Endodermal cell (in vitro differentiated cells): ENCODE results near the gene PHF12. TPM values are rescaled to one million over a fixed set of nuclear protein-coding genes. Genes with fewer than 3 reads are reported as not detected.

Experiments used
- DNase-seq: peaks from one replicate; pipeline ENCODE4 v3.0.0-alpha.2; 2017
- H3K27ac ChIP-seq: 2 replicates; pipeline ENCODE4 v1.5.1; 2013; ENCODE audit warnings: mild to moderate bottlenecking, low read depth, low read length, moderate library complexity
- H3K27me3 ChIP-seq: 2 replicates; pipeline ENCODE4 v1.6.1; 2013; ENCODE audit warnings: mild to moderate bottlenecking, low read length, moderate library complexity; ENCODE audit not compliant: insufficient read depth, control insufficient read depth, poor library complexity, severe bottlenecking
- H3K36me3 ChIP-seq: 2 replicates; pipeline ENCODE4 v1.7.0; 2013; ENCODE audit warnings: mild to moderate bottlenecking, low read length, moderate library complexity; ENCODE audit not compliant: control insufficient read depth, insufficient read depth
- H3K4me1 ChIP-seq: one replicate; pipeline ENCODE4 v1.7.0; 2013; ENCODE audit warnings: low read length; ENCODE audit not compliant: control insufficient read depth, insufficient read depth
- H3K4me3 ChIP-seq: 2 replicates; pipeline ENCODE4 v1.5.1; 2013; ENCODE audit warnings: mild to moderate bottlenecking, low read length, moderate library complexity
- H3K9ac ChIP-seq: 2 replicates; pipeline ENCODE4 v1.6.1; 2013; ENCODE audit warnings: mild to moderate bottlenecking, low read length, moderate library complexity; ENCODE audit not compliant: poor library complexity, severe bottlenecking; ENCODE audit errors: extremely low read depth
- H3K9me3 ChIP-seq: 2 replicates; pipeline ENCODE4 v1.6.1; 2013; ENCODE audit warnings: mild to moderate bottlenecking, low read length, moderate library complexity; ENCODE audit not compliant: control insufficient read depth
- H3K27ac Mint-ChIP-seq: 2 replicates; pipeline ENCODE4 v1.8.0; 2020; ENCODE audit warnings: mixed read lengths
- H3K27me3 Mint-ChIP-seq: 2 replicates; pipeline ENCODE4 v1.8.0; 2021; ENCODE audit warnings: mild to moderate bottlenecking, mixed read lengths; ENCODE audit not compliant: insufficient read depth
- H3K36me3 Mint-ChIP-seq: 2 replicates; pipeline ENCODE4 v1.8.0; 2020; ENCODE audit warnings: low read depth, mixed read lengths
- H3K4me1 Mint-ChIP-seq: 2 replicates; pipeline ENCODE4 v1.8.0; 2020; ENCODE audit warnings: mixed read lengths
- H3K4me3 Mint-ChIP-seq: 2 replicates; pipeline ENCODE4 v1.8.0; 2020; ENCODE audit warnings: mild to moderate bottlenecking, moderate library complexity, mixed read lengths
- H3K9me3 Mint-ChIP-seq: 2 replicates; pipeline ENCODE4 v1.8.0; 2020; ENCODE audit warnings: mild to moderate bottlenecking, mixed read lengths
- WGBS, 2 experiments: methylation state at CpG; one replicate each; pipeline versions ENCODE4 v1.1.5 to v1.1.7; 2013; ENCODE audit warnings: missing lambda C conversion rate in 2 of 2, mixed read lengths in 1 of 2; ENCODE audit not compliant: insufficient coverage in 1 of 2, insufficient read length in 1 of 2; 5-methylcytosine and 5-hydroxymethylcytosine counted together
- total RNA-seq, 2 donors: library from RNA; stranded (reverse); fragmentation: NEBNext Ultra II Directional in 1 of 2; extraction: Animal tissue kit (Norgen Biotek cat#: 25700) in 1 of 2; gene quantifications; 2 replicates in 1 of 2; 3 replicates in 1 of 2; pipeline ENCODE4 v1.2.1, GENCODE V29; 2021
- TF ChIP-seq, protein P1 (sequence below): fragments of 200-600 bp; sonication (generic); conservative IDR thresholded peaks from 2 replicates; pipeline ENCODE4 v1.5.0; 2021; ENCODE audit warnings: antibody characterized with exemption, mild to moderate bottlenecking

Gene PHF12
- total RNA-seq, 2 donors from 2014 or later: 60.0 to 61.0 TPM

DNA sequence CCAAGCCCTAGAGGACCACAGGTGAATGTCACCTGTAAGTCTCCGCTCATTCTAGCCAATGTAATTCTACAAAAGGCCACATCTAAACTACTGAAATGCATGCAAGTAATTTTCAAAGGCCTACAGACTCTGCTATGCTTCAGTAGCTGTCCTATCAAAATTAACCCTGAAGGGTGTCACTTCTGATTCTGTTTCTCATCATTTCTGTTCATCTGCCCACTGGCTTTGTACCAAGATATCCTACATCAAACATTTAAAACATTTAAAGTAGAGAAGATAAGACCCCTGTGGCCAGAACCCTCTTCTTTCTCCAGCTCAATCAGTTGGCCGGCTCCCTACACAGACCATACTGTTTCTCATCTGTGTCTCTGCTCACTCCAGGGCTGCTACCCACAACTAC lies 21.5 kb downstream of the PHF12 start:
- Histone ChIP-seq H3K4me3 (no peak overlapping the region), H3K27ac (no peak overlapping the region), H3K9ac (no peak overlapping the region), H3K27me3 (no peaks in the 10 kb centered on the region), H3K9me3 (peaks cover 4% of the 10 kb centered on the region), H3K36me3 (peaks cover 70% of the 10 kb centered on the region), H3K4me1 (no peaks in the 10 kb centered on the region)
- TF ChIP-seq, protein P1, sequence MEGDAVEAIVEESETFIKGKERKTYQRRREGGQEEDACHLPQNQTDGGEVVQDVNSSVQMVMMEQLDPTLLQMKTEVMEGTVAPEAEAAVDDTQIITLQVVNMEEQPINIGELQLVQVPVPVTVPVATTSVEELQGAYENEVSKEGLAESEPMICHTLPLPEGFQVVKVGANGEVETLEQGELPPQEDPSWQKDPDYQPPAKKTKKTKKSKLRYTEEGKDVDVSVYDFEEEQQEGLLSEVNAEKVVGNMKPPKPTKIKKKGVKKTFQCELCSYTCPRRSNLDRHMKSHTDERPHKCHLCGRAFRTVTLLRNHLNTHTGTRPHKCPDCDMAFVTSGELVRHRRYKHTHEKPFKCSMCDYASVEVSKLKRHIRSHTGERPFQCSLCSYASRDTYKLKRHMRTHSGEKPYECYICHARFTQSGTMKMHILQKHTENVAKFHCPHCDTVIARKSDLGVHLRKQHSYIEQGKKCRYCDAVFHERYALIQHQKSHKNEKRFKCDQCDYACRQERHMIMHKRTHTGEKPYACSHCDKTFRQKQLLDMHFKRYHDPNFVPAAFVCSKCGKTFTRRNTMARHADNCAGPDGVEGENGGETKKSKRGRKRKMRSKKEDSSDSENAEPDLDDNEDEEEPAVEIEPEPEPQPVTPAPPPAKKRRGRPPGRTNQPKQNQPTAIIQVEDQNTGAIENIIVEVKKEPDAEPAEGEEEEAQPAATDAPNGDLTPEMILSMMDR: peak; percentile 47
- Mint-ChIP-seq H3K9me3 (no peaks in the 10 kb centered on the region), H3K36me3 (peaks cover 57% of the 10 kb centered on the region), H3K4me3 (no peak overlapping the region), H3K27ac (peak overlapping the region; percentile 2), H3K4me1 (peaks cover 5% of the 10 kb centered on the region), H3K27me3 (no peaks in the 10 kb centered on the region)
- 93 to 94% methylated on average over 2 of the region's 2 CpGs for WGBS, 2 experiments
- DNase-seq: no peak

DNA sequence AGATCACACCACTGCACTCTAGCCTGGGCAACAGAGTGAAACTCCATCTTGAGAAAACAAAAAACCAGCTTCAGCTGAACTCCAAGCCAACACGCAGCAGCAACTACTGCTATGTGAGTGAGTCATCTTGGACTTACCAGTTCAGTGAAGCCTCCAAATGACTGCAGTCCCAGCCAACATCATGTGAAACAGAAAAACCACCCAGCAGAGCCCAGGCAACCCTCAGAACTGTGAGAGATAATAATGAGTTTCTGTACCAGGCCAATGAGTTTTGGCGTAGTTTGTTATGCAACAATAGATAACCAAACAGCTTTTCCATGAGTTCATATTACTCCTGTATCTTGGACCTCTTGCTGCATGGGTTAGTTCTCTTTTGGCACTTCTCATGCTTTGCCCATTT lies 23.3 kb downstream of the PHF12 start:
- H3K9me3 ChIP-seq: peaks cover 4% of the 10 kb centered on the region
- no peak overlapping the region for H3K27ac ChIP-seq
- no peaks in the 10 kb centered on the region for H3K4me1 ChIP-seq
- DNase-seq: no peak
- 100% methylated on average over 2 of the region's 2 CpGs for WGBS, 2 experiments
- H3K27me3 ChIP-seq: no peaks in the 10 kb centered on the region
- H3K36me3 Mint-ChIP-seq: peaks cover 58% of the 10 kb centered on the region
- peaks cover 5% of the 10 kb centered on the region for H3K4me1 Mint-ChIP-seq
- H3K4me3 Mint-ChIP-seq: no peak overlapping the region
- H3K27ac Mint-ChIP-seq: no peak overlapping the region
- no peak overlapping the region for H3K4me3 ChIP-seq
- TF ChIP-seq, protein P1: no peak
- no peaks in the 10 kb centered on the region for H3K9me3 Mint-ChIP-seq
- peaks cover 71% of the 10 kb centered on the region for H3K36me3 ChIP-seq
- H3K27me3 Mint-ChIP-seq: no peaks in the 10 kb centered on the region
- no peak overlapping the region for H3K9ac ChIP-seq

DNA sequence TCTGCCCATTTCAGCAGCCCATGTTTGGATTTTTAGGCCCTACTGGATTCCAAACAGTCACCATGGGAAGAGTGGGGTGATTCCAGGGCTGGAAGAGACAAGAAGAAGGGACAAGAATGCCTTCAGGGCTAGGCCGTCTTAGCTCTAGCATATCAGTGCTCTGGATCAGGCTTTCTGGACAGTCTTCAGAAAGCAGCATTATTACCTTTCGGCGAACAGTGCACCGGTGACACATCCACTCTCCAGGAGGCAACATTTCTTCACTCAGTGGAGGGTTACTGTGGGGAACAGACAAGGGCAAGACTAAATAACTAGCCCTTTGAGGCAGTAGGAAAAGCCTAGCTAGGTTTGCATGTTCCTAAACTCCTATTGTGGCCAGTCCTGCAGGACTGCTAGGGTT lies 24.5 kb downstream of the PHF12 start:
- Mint-ChIP-seq H3K4me1 (peaks cover 5% of the 10 kb centered on the region), H3K36me3 (peaks cover 60% of the 10 kb centered on the region), H3K9me3 (no peaks in the 10 kb centered on the region), H3K4me3 (no peak overlapping the region), H3K27ac (peak overlapping the region; percentile 29), H3K27me3 (no peaks in the 10 kb centered on the region)
- WGBS, 2 experiments: 95 to 96% methylated on average over 4 of the region's 4 CpGs
- peaks cover 71% of the 10 kb centered on the region for H3K36me3 ChIP-seq
- no peaks in the 10 kb centered on the region for H3K4me1 ChIP-seq
- TF ChIP-seq, protein P1: no peak
- no peak for DNase-seq
- no peak overlapping the region for H3K4me3 ChIP-seq
- H3K27me3 ChIP-seq: no peaks in the 10 kb centered on the region
- H3K27ac ChIP-seq: no peak overlapping the region
- peaks cover 4% of the 10 kb centered on the region for H3K9me3 ChIP-seq
- no peak overlapping the region for H3K9ac ChIP-seq
